Left lobe of liver (tissue), 2 donors: ENCODE results near the gene FAM234A. TPM values are rescaled to one million over a fixed set of nuclear protein-coding genes. Genes with fewer than 3 reads are reported as not detected.
"Not testable (repeated sequence)": the region's sequence is repeated elsewhere in the genome, so short reads cannot be mapped to it uniquely, and the experiment has no call there.

ENCODE experiments used
- ATAC-seq: fragments of 200-7000 bp; cut with Tn5 transposase; one replicate; pipeline ENCODE4 v1.9.1; 2020; ENCODE audit warnings: mild to moderate bottlenecking, moderate library complexity
- DNase-seq: peaks from one replicate; pipeline ENCODE4 v3.0.0-alpha.2; 2020; ENCODE audit warnings: low spot score
- total RNA-seq: library from RNA; stranded (reverse); gene quantifications from one replicate; pipeline ENCODE4 v1.2.1, GENCODE V29; 2021
- donor health status: DM: no; HTN: no; CAD: no; lungs with moderate emphysema.
- donor health status: DM: no; HTN: yes; CAD: no.

Gene FAM234A, protein sequence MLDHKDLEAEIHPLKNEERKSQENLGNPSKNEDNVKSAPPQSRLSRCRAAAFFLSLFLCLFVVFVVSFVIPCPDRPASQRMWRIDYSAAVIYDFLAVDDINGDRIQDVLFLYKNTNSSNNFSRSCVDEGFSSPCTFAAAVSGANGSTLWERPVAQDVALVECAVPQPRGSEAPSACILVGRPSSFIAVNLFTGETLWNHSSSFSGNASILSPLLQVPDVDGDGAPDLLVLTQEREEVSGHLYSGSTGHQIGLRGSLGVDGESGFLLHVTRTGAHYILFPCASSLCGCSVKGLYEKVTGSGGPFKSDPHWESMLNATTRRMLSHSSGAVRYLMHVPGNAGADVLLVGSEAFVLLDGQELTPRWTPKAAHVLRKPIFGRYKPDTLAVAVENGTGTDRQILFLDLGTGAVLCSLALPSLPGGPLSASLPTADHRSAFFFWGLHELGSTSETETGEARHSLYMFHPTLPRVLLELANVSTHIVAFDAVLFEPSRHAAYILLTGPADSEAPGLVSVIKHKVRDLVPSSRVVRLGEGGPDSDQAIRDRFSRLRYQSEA
- 35.8 TPM for total RNA-seq

DNA sequence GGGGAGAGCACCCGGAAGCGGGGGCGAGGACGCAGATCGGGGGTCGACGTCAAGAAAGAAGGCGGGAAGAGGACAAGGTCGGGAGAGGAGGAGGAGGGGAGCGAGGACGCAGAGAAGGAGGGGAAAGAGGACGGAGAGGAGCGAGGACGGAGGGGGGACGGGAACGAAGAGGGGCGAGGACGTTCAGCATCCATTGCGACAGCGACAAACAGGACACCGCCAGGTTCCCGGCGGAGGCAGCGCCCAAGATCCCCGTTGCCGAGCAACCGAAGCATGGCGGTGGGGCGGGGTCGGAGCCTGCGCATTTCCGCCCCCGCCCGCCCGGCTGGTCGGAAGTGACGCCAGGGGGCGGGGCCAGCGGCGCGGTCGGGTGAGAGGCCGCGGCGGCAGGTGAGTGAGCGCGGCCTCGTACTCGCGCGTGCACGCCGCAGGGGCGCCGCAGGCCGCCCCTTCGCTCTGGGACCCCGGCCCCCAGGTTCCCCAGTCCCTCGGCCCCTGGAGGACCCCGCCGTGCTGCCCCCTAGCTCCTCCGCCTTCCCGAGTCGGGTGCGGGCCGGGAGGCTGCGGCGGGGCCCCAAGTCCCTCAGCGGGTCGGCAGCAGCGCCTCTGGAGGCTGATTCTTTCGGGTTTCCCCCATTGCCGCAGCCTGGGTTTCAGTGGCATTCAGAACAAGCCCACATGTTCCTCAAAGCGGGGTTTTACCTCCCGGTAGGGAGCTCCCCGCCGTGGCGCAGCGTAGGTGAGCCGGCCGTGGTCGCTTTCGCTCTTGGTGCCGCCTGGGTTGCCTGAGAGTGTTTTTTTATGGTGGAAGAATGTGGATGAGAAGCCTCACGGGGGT is at the start of gene FAM234A:
FAM234A (plus strand) TSS at position 354 of the 838 bp plus-strand sequence. CDS start 19,593 bp downstream, outside the sequence.
- ATAC-seq, result peak; percentile 98
- peak; percentile 95 for DNase-seq

DNA sequence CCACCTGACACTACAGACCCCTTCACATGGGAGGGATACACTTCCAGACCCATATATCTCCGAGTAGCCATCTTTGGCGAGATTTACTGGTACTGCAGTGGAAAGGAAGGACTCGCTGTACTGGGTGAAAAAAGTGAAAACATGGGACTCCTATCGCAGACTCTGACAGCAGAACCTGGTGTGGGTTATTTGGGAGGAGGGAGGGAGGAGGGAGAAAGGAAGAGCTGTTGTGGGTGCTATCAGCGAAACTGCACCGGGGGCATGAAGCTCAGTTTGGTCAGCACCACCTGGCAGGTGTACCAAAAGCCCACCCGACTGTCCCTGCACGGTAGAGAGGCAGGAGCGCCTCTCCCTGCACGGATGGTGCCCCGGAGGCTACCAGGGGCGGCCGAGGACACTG is 49.4 kb upstream of the FAM234A start:
- DNase-seq (no peak), ATAC-seq (no peak)

DNA sequence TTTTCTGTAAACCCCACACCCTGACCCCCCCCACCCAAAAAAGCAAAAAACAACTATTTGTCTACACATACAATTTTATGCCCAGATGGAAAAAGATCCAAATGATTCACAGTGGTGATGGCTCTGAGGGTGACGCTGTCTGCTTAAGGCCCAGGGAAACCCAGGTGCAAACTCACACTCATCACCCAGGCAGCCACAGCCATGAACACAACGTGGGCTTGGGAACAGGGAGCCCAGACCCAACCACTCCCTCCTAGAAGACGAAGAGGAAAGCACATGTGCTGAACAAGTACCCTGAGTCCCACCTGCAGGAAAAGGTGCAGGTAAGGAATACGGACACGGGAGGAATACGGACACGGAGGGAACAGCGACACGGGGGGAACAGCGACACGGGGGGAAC is 48.9 kb upstream of the FAM234A start:
- ATAC-seq (no peak), DNase-seq (no peak)

DNA sequence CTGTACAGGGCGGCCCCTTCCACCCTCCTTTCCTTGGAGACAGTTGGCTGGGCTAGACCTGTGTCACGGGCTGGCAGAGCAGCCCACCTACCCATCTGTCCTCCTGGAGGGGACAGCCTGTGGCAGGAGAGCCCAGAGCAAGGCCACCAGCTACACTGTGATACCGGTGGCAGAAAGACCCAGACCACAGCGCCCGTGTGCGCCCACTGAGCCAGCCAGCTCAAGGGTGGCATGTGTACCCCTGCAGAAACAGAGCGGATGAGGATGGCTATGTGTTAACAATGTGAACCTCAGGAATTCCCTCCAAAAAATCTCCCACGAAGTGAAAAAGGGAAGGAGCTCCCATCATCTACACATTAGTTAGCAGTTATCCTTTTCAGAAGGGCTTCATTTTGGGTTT is 47.3 kb upstream of the FAM234A start:
- ATAC-seq, result no peak
- no peak for DNase-seq

DNA sequence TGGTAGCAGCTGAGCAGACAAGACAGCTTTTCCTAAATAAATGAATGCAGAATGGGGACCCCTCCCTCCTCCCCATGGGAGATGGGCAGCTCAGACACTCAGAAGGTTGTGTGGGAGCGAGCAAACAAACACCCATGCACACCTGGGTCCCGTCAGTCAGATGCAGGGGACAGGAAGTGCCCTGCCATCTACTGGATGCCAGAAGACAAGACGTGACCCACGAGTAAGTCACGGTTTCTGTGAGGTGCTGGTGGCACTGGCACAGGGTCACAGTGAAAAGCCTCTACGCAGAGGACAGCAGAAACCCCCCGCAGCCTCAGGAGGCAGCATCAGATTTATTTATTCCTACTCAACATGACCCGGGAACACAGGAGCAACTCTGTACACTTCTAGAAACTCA is 45.9 kb upstream of the FAM234A start:
- peak; percentile 38 for ATAC-seq

DNA sequence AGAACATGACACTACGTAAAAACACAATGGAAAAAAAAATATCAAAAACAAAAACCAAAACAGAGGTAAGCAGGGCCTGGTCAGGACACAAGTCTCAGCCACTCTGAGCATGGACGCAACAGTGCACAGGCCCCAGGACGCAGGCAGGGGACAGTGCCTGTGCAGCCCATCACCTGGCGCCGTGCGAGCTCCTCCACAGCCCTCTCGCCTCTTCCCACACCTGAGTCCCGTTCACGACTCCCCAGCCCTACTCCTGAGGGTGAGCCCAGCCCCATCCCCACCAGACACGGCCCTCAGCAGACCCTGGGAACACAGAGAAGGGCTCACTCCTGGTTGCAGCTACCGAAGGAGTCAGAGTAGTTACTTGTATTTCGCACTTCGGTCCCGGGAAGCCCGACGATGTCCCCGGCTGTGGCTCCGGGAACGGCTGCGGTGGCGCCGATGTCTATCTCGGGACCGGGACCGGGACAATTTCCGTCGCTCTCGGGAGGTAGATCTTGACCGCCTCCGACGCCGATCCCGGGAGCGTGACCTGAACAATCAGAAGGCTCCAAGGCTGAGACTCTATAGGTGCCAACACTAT is 44.9 kb upstream of the FAM234A start:
- ATAC-seq, result no peak
- no peak for DNase-seq

More for the DNA sequence above, 45.9 kb upstream of the FAM234A start:
- DNase-seq, result no peak

DNA sequence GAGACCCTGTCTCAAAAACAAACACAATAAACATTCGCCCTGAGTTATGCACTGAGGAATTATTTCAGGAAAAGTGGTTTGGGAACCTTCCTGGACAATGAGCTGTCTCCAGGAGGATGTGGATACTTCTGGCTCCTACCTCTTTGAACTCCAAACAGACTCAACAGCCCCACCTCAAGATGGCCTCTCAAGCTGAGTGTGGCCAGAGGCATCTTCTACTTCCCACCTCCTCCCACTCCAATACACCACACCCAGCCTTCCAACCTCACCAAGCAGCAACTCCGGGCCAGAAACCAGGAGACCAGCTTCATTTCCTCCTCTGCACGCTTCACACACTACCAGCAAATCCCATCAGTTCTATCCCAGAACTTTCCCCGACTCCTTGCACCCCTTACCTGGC is 42.8 kb upstream of the FAM234A start:
- no peak for ATAC-seq

DNA sequence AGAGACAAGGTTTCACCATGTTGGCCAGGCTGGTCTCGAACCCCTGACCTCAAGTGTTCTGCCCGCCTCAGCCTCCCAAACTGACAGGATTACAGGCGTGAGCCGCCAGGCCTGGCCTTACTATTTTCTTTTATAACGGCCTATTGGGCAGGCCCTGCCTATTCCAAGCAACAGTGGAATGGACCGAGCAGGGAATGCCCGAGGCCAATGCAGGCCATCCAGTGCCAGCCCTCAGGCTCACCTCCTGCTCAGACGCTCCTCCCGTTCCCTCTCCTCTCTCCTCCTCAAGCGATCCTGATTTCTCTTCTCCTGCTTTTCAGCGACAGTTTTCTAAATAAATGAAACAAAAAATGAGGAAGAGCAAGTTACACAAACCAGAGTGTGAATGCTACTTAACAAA is 41.9 kb upstream of the FAM234A start:
- ATAC-seq (no peak), DNase-seq (no peak)

More for the DNA sequence above, 42.8 kb upstream of the FAM234A start:
- no peak for DNase-seq

DNA sequence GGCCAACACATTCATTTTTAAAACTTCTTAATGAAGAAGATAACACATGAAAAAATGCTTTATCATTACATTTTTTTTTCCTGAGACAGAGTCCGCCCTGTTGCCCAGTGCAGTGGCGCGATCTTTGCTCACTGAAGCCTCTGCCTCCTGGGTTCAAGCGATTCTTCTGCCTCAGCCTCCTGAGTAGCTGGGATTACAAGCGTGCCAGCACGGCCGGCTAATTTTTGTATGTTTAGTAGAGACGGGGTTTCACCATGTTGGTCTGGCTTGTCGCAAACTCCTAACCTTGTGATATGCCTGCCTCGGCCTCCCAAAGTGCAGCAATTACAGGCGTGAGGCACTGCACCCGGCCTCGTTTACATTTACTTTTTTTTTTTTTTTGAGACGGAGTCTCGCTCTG is 41.2 kb upstream of the FAM234A start:
- DNase-seq, result no peak
- no peak for ATAC-seq

DNA sequence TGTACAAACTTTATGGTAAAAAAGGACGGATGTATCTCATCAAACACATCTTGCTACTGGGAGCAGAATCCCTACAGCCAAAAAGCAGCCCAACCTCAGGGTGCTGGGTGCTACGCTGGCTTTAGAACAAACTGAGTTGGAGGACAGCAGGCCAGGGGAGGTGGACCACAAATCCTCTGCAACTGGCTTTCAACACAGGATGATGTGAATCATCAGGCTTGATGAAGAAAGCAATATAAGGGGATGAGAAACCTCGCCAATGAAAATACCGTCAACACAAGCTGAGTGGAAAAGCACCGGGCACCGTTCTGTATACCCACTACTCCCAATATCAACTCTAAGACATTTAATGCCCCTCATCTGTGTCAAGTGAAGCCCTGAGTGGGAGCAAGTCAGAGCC is 40.1 kb upstream of the FAM234A start:
- no peak for DNase-seq

DNA sequence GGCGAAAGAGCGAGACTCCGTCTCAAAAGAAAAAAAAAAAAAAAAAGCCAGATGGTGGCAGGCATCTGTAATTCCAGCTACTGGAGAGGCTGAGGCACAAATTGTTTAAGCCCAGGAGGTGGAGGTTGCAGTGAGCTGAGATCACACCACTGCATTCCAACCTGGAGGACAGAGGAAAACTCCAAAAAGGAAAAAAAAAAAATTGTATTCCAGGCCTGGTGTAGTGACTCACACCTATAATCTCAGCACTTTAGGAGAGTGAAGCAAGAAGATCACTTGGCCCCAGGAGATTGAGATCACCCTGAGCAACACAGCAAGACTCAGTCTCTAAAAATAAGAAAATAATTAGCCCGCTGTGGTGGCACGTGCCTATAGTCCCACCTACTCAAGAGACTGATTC is 34.2 kb upstream of the FAM234A start:
- DNase-seq (no peak), ATAC-seq (no peak)

More for the DNA sequence above, 40.1 kb upstream of the FAM234A start:
- ATAC-seq, result no peak

DNA sequence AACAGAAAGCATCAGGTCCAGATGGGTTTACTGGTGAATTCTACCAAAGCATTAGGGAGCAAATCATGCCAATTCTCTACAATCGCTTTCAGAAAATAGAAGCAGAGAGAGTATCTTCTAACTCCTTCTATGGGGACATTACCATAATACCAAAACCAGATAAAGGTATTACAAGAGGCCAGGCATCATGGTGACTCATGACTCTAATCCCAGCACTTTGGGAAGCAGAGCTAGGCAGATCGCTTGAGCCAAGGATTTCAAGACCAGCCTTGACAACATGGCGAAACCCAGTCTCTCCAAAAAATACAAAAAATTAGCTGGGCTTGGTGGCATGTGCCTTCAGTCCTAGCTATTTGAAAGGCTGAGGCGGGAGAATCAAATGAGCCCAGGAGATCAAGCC is 31.4 kb upstream of the FAM234A start:
- no peak for ATAC-seq

DNA sequence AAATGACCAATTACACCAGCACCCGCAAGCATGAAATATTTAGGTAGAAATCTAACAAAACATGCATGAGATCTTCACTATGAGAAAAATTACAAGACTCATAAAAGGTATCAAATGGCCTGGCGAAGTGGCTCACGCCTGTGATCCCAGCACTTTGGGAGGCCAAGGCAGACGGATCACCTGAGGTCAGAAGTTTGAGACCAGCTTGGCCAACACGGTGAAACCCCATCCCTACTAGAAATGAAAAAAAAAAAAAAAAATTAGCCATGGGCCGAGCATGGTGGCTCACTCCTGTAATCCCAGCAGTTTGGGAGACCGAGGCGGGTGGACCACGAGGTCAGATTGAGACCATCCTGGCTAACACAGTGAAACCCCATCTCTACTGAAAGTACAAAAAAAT is 30.6 kb upstream of the FAM234A start:
- DNase-seq, result not testable (repeated sequence)

More for the DNA sequence above, 31.4 kb upstream of the FAM234A start:
- DNase-seq, result no peak

DNA sequence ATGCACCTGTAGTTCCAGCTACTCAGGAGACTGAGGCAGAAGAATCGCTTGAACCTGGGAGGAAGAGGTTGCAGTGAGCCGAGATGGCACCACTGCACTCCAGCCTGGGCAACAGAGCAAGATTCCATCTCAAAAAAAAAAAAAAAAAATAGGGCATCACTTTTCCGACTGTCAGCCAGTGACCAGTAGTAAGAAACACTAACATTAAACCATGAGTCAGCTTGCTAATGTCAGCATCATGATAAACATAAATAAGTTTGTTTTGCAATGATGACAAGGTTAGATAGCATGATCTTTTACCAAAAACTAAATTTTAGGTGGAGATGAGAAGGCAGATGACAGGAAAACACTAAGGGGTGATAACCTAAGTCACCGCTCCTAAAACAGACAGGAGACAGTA is 25.3 kb upstream of the FAM234A start:
- ATAC-seq, DNase-seq: not testable (repeated sequence)

More for the DNA sequence above, 30.6 kb upstream of the FAM234A start:
- ATAC-seq, result not testable (repeated sequence)

DNA sequence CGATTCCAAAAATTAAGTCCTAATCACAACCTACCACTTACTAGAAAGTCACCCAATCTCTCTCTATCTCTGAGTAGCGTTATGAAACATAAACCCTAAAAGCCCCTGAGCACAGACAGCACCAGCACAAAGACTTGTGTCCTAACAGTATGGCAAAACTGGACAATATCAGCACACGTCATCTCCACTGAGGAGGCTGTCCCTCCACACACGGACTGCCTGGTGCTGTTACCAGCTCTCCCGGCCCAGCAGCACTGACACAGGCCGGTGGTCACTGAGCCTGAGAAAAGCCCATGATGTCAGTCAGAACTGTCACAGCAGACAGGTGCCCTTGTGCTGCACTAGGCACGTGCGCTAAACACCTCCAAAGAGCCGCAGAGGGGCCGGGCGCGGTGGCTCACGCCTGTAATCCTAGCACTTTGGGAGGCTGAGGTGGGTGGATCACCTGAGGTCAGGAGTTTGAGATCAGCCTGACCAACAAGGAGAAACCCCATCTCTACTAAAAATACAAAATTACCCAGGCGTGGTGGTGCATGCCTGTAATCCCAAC is 22.9 kb upstream of the FAM234A start:
- not testable (repeated sequence) for ATAC-seq, DNase-seq

DNA sequence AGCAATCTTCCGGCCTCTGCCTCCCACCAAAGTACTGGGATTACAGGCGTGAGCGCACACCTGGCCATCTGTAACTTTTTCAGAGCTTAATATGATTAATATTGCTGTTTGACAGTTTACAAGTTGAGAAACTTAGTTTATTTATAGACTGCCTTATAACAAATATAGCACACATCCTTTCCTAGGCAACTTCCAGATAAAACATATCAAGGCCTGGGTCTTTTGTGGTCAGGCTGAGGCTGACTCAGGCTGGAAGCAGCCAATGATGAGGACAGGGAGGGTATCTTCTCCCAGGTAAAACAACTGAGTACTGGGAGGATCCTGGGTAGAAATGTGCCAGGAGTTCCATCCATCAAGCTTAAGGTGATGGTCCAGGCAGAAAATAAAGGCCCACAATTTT is 21.6 kb upstream of the FAM234A start:
- DNase-seq (no peak), ATAC-seq (no peak)

DNA sequence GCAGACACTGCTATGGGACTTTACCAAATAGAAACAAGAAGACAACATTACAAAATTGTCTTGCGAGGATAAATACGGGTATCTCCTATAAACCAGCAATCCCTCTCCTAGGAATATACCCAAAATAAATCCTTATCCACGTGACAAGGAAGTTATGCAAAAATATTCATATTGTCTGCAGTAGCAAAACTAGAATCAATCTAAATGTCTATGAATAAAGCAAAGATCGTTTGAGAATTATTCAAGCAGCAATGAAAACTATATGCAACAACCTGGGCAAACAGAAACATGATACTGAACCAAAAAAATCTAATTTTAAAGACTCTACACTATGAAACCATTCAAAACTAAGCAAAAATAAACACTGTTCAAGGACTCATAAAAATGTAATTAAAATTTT is 14.6 kb upstream of the FAM234A start:
- no peak for ATAC-seq
- no peak for DNase-seq

DNA sequence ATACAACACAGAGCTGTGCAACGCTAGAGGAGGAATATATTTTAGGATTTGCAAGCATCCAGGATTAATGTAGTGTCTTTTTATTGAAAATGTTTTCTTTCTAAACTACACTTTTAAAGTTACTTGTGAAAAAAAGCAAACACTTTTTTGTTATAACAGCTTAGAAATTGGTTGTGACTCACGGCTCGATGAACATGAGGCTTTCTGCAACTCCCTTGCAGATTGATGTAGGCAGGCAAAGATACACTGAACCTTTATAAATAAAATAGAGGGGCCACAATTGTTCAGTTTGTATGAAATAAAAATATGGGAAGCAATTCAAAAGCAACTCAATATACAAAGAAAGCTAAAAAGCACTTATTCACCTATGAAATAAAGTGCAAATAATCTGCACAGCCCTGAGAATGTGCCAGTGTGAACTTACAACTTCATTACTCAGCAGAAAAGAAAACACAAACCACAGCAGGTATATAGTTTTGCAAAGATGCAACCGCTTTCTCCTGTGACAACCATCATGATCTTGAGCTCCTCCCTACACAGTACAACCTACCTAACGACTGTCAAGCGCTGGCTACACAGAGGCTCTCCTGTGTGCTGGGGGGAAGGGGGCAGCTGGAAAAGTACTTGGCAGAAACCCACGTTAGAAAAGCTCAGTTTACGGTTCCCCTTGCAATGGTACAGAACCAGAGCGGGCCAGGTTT is 6.3 kb upstream of the FAM234A start:
- no peak for DNase-seq
- peak; percentile 35 for ATAC-seq

DNA sequence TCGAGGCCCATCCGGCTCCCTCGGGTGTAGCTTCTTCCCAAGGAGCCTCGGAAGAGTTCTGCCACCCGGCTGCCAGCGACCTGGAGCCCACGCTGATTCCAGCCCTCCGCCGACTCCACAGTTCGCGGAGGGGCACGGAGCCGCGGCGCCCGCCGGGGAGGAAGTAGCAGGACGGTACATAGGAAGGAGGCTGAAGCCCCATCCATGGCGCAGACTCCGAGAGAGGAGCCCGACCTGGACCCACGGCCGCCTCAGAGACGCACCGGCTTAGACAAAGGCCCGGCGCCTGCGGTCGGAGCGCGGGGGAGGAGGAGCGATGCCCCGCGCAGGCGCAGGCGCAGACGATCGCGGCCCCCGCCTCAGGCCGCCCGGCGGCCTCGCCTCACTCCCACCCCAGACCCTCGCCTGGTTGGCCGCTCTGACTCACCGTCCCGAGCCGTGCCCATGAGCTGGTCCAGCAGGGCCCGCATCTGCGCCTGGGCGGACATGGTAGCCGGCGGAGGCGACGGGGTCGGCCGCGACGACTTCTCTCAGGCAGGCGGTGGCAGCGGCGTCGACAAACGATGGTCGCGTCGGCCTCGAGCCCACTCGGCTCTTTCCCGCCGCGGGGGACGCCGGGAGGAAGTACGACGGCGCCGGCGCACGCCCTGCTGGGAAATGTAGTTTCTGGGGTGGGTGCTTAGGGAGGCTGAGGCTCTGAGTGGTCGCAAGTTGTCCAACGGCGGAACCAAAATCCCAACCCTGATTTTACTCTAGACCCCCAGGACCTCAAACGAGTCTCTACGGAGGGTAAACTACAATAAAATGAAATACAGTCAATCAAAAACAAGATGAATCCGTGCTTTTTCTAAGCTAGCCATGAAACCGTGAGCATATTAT is 5.5 kb upstream of the FAM234A start, which contains the start of gene LUC7L:
LUC7L (minus strand) TSS at position 598 of the 879 bp plus-strand sequence; CDS start at position 488, 110 bp downstream.
- ATAC-seq (peak; percentile 97), DNase-seq (peak; percentile 89)
